Psoas muscle (tissue), 8 donors: ENCODE measurements around the gene ZNF619. TPM values are rescaled to one million over a fixed set of nuclear protein-coding genes. Genes with fewer than 3 reads are reported as not detected.
A peak's percentile ranks its signal among the peaks of the same experiment; 100 is the strongest.

Experiments used
- ATAC-seq, 4 donors: fragments of 200-7000 bp; cut with Tn5 transposase; one replicate each; pipeline ENCODE4 v1.9.1; 2020; ENCODE audit warnings: moderate library complexity in 3 of 4, mild to moderate bottlenecking in 2 of 4
- DNase-seq, 2 donors: peaks; one replicate each; pipeline ENCODE4 v3.0.0-alpha.2; 2020
- H3K27ac ChIP-seq: fragments of 200-600 bp; one replicate; pipeline ENCODE4 v1.8.0; 2022
- H3K27me3 ChIP-seq, 3 donors: fragments of 200-600 bp in 1 of 3; one replicate each; pipeline versions ENCODE4 v1.6.1 to v1.8.0; 2013 to 2022; ENCODE audit warnings: low read length in 2 of 3, mild to moderate bottlenecking in 2 of 3, moderate library complexity in 1 of 3; ENCODE audit not compliant: insufficient read depth in 3 of 3
- H3K36me3 ChIP-seq, 2 donors: fragments of 200-600 bp in 1 of 2; one replicate each; pipeline versions ENCODE4 v1.6.1 to v1.8.0; 2013 to 2022; ENCODE audit warnings: low read depth in 1 of 2, mild to moderate bottlenecking in 1 of 2, moderate library complexity in 1 of 2; ENCODE audit not compliant: insufficient read depth in 1 of 2
- H3K4me1 ChIP-seq: fragments of 200-600 bp; one replicate; pipeline ENCODE4 v1.8.0; 2022
- H3K4me3 ChIP-seq: fragments of 200-600 bp; one replicate; pipeline ENCODE4 v1.8.0; 2022; ENCODE audit warnings: mild to moderate bottlenecking
- H3K9me3 ChIP-seq: fragments of 200-600 bp; one replicate; pipeline ENCODE4 v1.8.0; 2022
- CTCF ChIP-seq: fragments of 200-600 bp; IDR thresholded peaks from one replicate; pipeline ENCODE4 v1.8.0; 2022; ENCODE audit warnings: antibody characterized with exemption
- WGBS, 3 donors: extraction: QIAGEN DNeasy Blood & Tissue Kit; methylation state at CpG; one replicate each; pipeline versions ENCODE4 v1.1.6 to v1.1.7; 2013; 5-methylcytosine and 5-hydroxymethylcytosine counted together
- intact Hi-C, 2 donors: fragments of 100-400 bp; cut with DNase I; formaldehyde crosslinking; loops; one replicate each; pipeline versions ENCODE4 v1.11.0 to v1.14.2; 2022
- polyA plus RNA-seq, 3 donors: library from polyadenylated mRNA; stranded (reverse); fragments of 200-250 nt; gene quantifications; one replicate each; pipeline ENCODE4 v1.2.3, GENCODE V29; 2013
- total RNA-seq, 4 donors: library from RNA; stranded (reverse); fragmentation: NEBNext Ultra II Directional in 2 of 4; extraction: Animal tissue kit (Norgen Biotek cat#: 25700) in 2 of 4; gene quantifications; one replicate each; pipeline versions ENCODE4 v1.2.1 to v1.2.4, GENCODE V29; 2021 to 2023
- donor health status: healthy with polysubstance abuse.
- donor health status: DM: no; HTN: no; CAD: no; lungs with moderate emphysema.
- donor health status: Bipolar disorder and iron deficiency.
- donor health status: healthy.
- donor health status: DM: yes; HTN: yes; CAD: no.
- donor health status: DM: no; HTN: no; CAD: no.
- donor health status: DM: no; HTN: no; CAD: no.
- donor health status: DM: yes; HTN: yes; CAD: no.

Gene ZNF619
- total and polyA plus RNA-seq, 7 donors: 0.82 to 4.9 (median 3.2) TPM

- WGBS, 3 donors: 94 to 96% (median 95%) methylated on average over 1 of the region's 1 CpG
- DNase-seq: no peak
- Histone ChIP-seq H3K36me3 (peaks cover 2 to 14% of the 10 kb centered on the region in 2 donors), H3K27me3 (no peaks in the 10 kb centered on the region), H3K4me1 (peaks cover 6% of the 10 kb centered on the region), H3K4me3 (no peak overlapping the region), H3K27ac (no peak overlapping the region), H3K9me3 (no peaks in the 10 kb centered on the region)
- intact Hi-C loops: no loop called here
- no peak for ATAC-seq
- TF ChIP-seq CTCF: no peak
These were observed 41.1 kb downstream of the ZNF619 start for GRCh38 chr3:40518067-40518466.

- intact Hi-C loops: no loop called here
- no peak overlapping the region for H3K4me3 ChIP-seq
- no peak for TF ChIP-seq CTCF
- H3K27me3 ChIP-seq: no peaks in the 10 kb centered on the region
- H3K27ac ChIP-seq: no peak overlapping the region
- H3K4me1 ChIP-seq: peaks cover 6% of the 10 kb centered on the region
- ATAC-seq (no peak), DNase-seq (no peak)
- no peaks in the 10 kb centered on the region for H3K9me3 ChIP-seq
- H3K36me3 ChIP-seq: peaks cover 2 to 14% of the 10 kb centered on the region in 2 donors
- WGBS, 3 donors: 92 to 94% (median 92%) methylated on average over 1 of the region's 1 CpG
These were observed 41.9 kb downstream of the ZNF619 start for GRCh38 chr3:40518848-40519247.

GRCh38 chr3:40521254-40521653, 44.3 kb downstream of the ZNF619 start:
- no peak overlapping the region for H3K27ac ChIP-seq
- TF ChIP-seq CTCF: no peak
- intact Hi-C loops: loop anchor here (5.0 to 10.0 kb wide), 3 partner anchors 69 to 206 kb away; no protein-coding TSS in a partner anchor
- H3K36me3 ChIP-seq: peaks cover 1 to 8% of the 10 kb centered on the region in 2 donors
- H3K4me1 ChIP-seq: peaks cover 7% of the 10 kb centered on the region
- no peak for DNase-seq
- WGBS, 3 donors: 81 to 93% (median 91%) methylated on average over 3 of the region's 3 CpGs
- H3K9me3 ChIP-seq: no peaks in the 10 kb centered on the region
- no peak for ATAC-seq
- no peak overlapping the region for H3K4me3 ChIP-seq
- H3K27me3 ChIP-seq: no peaks in the 10 kb centered on the region

- Histone ChIP-seq H3K27ac (peak overlapping the region; percentile 92), H3K4me1 (peaks cover 3% of the 10 kb centered on the region), H3K9me3 (no peaks in the 10 kb centered on the region), H3K27me3 (no peaks in the 10 kb centered on the region), H3K4me3 (peak overlapping the region; percentile 91), H3K36me3 (peaks cover 0 to 29% of the 10 kb centered on the region in 2 donors)
- ATAC-seq: peak in 3 of 4 donors; percentile 39 to 68 (median 53)
- TF ChIP-seq CTCF: no peak
- intact Hi-C loops: loop anchor here (1.0 to 10.0 kb wide), 4 partner anchors 70 to 209 kb away; no protein-coding TSS in a partner anchor
- WGBS, 3 donors: 22 to 44% (median 23%) methylated on average over 2 of the region's 2 CpGs
- no peak for DNase-seq
These were observed 46.9 kb downstream of the ZNF619 start for GRCh38 chr3:40523781-40524180.

- Histone ChIP-seq H3K27me3 (no peaks in the 10 kb centered on the region), H3K36me3 (peaks cover 0 to 33% of the 10 kb centered on the region in 2 donors), H3K9me3 (no peaks in the 10 kb centered on the region), H3K4me3 (peak overlapping the region; percentile 91), H3K4me1 (peaks cover 3% of the 10 kb centered on the region), H3K27ac (peak overlapping the region; percentile 92)
- DNase-seq: no peak
- intact Hi-C loops: loop anchor here (1.0 to 10.0 kb wide), 4 partner anchors 71 to 209 kb away; no protein-coding TSS in a partner anchor
- ATAC-seq: no peak
- TF ChIP-seq CTCF: no peak
- 26 to 39% (median 30%) methylated on average over 5 of the region's 5 CpGs for WGBS, 3 donors
These were observed 47.3 kb downstream of the ZNF619 start for GRCh38 chr3:40524222-40524567.
